Colonic mucosa (tissue), 4 donors: ENCODE measurements around the gene NOP9. TPM values are rescaled to one million over a fixed set of nuclear protein-coding genes. Genes with fewer than 3 reads are reported as not detected.

Experiments used
- DNase-seq: peaks from one replicate; pipeline ENCODE4 v3.0.0-alpha.2; 2020
- H3K27ac ChIP-seq: fragments of 200-600 bp; one replicate; pipeline ENCODE4 v1.8.0; 2021
- H3K27me3 ChIP-seq: fragments of 200-600 bp; one replicate; pipeline ENCODE4 v1.8.0; 2021
- H3K36me3 ChIP-seq: fragments of 200-600 bp; one replicate; pipeline ENCODE4 v1.8.0; 2021
- H3K4me1 ChIP-seq: fragments of 200-600 bp; one replicate; pipeline ENCODE4 v1.8.0; 2021; ENCODE audit warnings: mild to moderate bottlenecking
- H3K4me3 ChIP-seq: fragments of 200-600 bp; one replicate; pipeline ENCODE4 v1.8.0; 2021
- H3K9ac ChIP-seq, 2 donors: one replicate each; pipeline ENCODE4 v1.7.0; 2013; ENCODE audit warnings: control low read depth in 2 of 2, low read depth in 2 of 2, low read length in 2 of 2
- H3K9me3 ChIP-seq: fragments of 200-600 bp; one replicate; pipeline ENCODE4 v1.8.0; 2021
- CTCF ChIP-seq: fragments of 200-600 bp; IDR thresholded peaks from one replicate; pipeline ENCODE4 v1.8.0; 2022; ENCODE audit warnings: antibody characterized with exemption, mild to moderate bottlenecking
- intact Hi-C: fragments of 100-400 bp; cut with DNase I; formaldehyde crosslinking; loops from one replicate; pipeline ENCODE4 v1.14.1; 2022
- total RNA-seq, 2 donors: library from RNA; stranded (reverse); fragmentation: NEBNext Ultra II Directional in 1 of 2; extraction: Animal tissue kit (Norgen Biotek cat#: 25700) in 1 of 2; gene quantifications; one replicate each; pipeline ENCODE4 v1.2.1, GENCODE V29; 2021
- donor health status: healthy.
- donor health status: DM: no; HTN: no; CAD: no.
- donor health status: DM: no; HTN: no; CAD: no.

The NOP9 gene
- total RNA-seq, 2 donors from 2014 or later = 23.8 to 49.8 TPM

DNA sequence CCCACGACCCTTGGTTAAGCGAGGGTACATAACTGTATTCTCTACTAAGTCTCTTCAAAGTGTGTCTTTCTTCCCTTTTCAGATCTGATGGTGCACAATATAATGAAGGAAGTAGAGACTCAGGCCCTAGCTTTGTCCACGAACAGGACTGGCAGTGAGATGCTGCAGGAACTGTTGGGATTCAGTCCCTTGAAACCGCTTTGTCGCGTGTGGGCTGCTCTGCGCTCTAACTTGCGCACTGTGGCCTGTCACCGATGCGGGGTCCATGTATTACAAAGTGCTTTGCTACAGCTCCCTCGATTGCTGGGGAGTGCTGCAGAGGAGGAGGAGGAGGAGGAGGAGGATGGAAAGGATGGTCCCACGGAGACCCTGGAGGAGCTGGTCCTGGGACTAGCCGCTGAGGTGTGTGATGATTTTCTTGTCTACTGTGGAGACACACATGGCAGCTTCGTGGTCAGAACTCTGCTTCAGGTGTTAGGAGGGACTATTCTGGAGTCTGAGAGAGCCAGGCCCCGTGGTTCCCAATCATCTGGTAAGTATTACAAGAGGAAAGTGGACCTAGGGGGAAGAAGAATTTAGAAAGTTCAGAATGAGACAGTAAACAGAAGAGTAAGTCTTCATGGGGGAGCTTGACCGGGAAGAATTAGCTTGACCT is 803 bp downstream of the NOP9 start:
- H3K9ac ChIP-seq = peak overlapping the region; percentile 58 to 89
- H3K9me3 ChIP-seq = no peaks in the 10 kb centered on the region
- no peak for TF ChIP-seq CTCF
- H3K27me3 ChIP-seq = no peaks in the 10 kb centered on the region
- H3K4me1 ChIP-seq = peaks cover 13% of the 10 kb centered on the region
- DNase-seq = no peak
- peaks cover 17% of the 10 kb centered on the region for H3K36me3 ChIP-seq
- H3K27ac ChIP-seq = peak overlapping the region; percentile 88
- intact Hi-C loops = no loop called here
- H3K4me3 ChIP-seq = peak overlapping the region; percentile 92

- no peak overlapping the region for H3K27ac ChIP-seq
- H3K36me3 ChIP-seq = peaks cover 17% of the 10 kb centered on the region
- TF ChIP-seq CTCF = no peak
- H3K27me3 ChIP-seq = no peaks in the 10 kb centered on the region
- no peak overlapping the region for H3K9ac ChIP-seq
- no peaks in the 10 kb centered on the region for H3K9me3 ChIP-seq
- intact Hi-C loops = no loop called here
- peaks cover 6% of the 10 kb centered on the region for H3K4me1 ChIP-seq
- no peak overlapping the region for H3K4me3 ChIP-seq
- DNase-seq = no peak
Observed at GRCh38 chr14:24304019-24304387, 4.4 kb downstream of the NOP9 start.

GRCh38 chr14:24307156-24307574 is 7.5 kb downstream of the NOP9 start:
- intact Hi-C loops = no loop called here
- TF ChIP-seq CTCF = no peak
- Histone ChIP-seq H3K36me3 (peaks cover 16% of the 10 kb centered on the region), H3K4me3 (no peak overlapping the region), H3K9me3 (no peaks in the 10 kb centered on the region), H3K4me1 (peaks cover 8% of the 10 kb centered on the region), H3K27me3 (no peaks in the 10 kb centered on the region), H3K9ac (peak overlapping the region in 1 of 2 donors; percentile 2), H3K27ac (peak overlapping the region; percentile 58)
- DNase-seq = no peak

- Histone ChIP-seq H3K27me3 (no peaks in the 10 kb centered on the region), H3K4me1 (peaks cover 8% of the 10 kb centered on the region), H3K9ac (peak within 1 kb of the TSS; percentile 2 to 45), H3K4me3 (no peak within 1 kb of the TSS), H3K9me3 (no peaks in the 10 kb centered on the region), H3K36me3 (peaks cover 12% of the 10 kb centered on the region), H3K27ac (peak within 1 kb of the TSS; percentile 58)
- TF ChIP-seq CTCF = peak; percentile 97
- peak; percentile 87 for DNase-seq
- intact Hi-C loops = no loop called here
Observed at GRCh38 chr14:24307575-24308341, 8.1 kb downstream of the NOP9 start, which contains the start of gene CIDEB. TSS of gene CIDEB (minus strand) at chr14:24307977. CDS start at chr14:24307858, 119 bp downstream.

GRCh38 chr14:24308342-24309124 is 8.9 kb downstream of the NOP9 start:
- Histone ChIP-seq H3K27me3 (no peaks in the 10 kb centered on the region), H3K9ac (peak overlapping the region; percentile 2 to 45), H3K27ac (peak overlapping the region; percentile 58), H3K4me1 (peaks cover 8% of the 10 kb centered on the region), H3K36me3 (peaks cover 12% of the 10 kb centered on the region), H3K9me3 (no peaks in the 10 kb centered on the region), H3K4me3 (no peak overlapping the region)
- intact Hi-C loops = no loop called here
- TF ChIP-seq CTCF = peak; percentile 22
- DNase-seq = no peak
